PFSK-1 (cell line): Measurements from ENCODE around the gene CAVIN4.

ENCODE experiments used
- FOXP2 ChIP-seq: optimal IDR thresholded peaks from 2 replicates; pipeline ENCODE3; 2011; ENCODE audit warnings: borderline replicate concordance, control low read depth, inconsistent platforms; ENCODE audit not compliant: insufficient read depth; ENCODE audit errors: extremely low read length, extremely low read depth
- POLR2AphosphoS5 ChIP-seq: IDR thresholded peaks from 2 replicates; pipeline ENCODE4 v1.6.1; 2012; ENCODE audit warnings: low read depth, mild to moderate bottlenecking, control low read depth, low read length, moderate library complexity
- REST ChIP-seq, 2 experiments: IDR thresholded peaks; 2 replicates each; pipeline versions ENCODE4 v1.6.1 to v1.8.0; 2011 to 2012; ENCODE audit warnings: low read depth in 2 of 2, low read length in 2 of 2, control low read depth in 1 of 2, inconsistent platforms in 1 of 2, mild to moderate bottlenecking in 1 of 2, moderate library complexity in 1 of 2; ENCODE audit not compliant: insufficient read depth in 1 of 2
- SIN3A ChIP-seq: IDR thresholded peaks from 2 replicates; pipeline ENCODE4 v1.6.1; 2012; ENCODE audit warnings: mild to moderate bottlenecking, low read length, moderate library complexity, borderline replicate concordance; ENCODE audit not compliant: insufficient read depth
- TAF1 ChIP-seq: IDR thresholded peaks from 2 replicates; pipeline ENCODE4 v1.6.1; 2012; ENCODE audit warnings: low read length, control low read depth, borderline replicate concordance; ENCODE audit not compliant: insufficient read depth

Gene CAVIN4

GRCh38 chr9:100601216-100601615, 23.3 kb downstream of the CAVIN4 start:
- TF ChIP-seq REST (IDR thresholded peaks at IDR 0.05; ENCODE audit: insufficient read depth in 1 of 2, low read depth in 2 of 2, low read length in 2 of 2) = no peak
- TF ChIP-seq SIN3A = no peak
- no peak for TF ChIP-seq TAF1
- no peak for TF ChIP-seq POLR2AphosphoS5
- TF ChIP-seq FOXP2 = no peak

GRCh38 chr9:100602342-100602801, 24.5 kb downstream of the CAVIN4 start:
- no peak for TF ChIP-seq FOXP2
- no peak for TF ChIP-seq POLR2AphosphoS5
- no peak for TF ChIP-seq REST (IDR thresholded peaks at IDR 0.05; ENCODE audit: insufficient read depth in 1 of 2, low read depth in 2 of 2, low read length in 2 of 2)
- TF ChIP-seq TAF1 = no peak
- no peak for TF ChIP-seq SIN3A

- no peak for TF ChIP-seq POLR2AphosphoS5
- TF ChIP-seq FOXP2 = no peak
- no peak for TF ChIP-seq TAF1
- no peak for TF ChIP-seq SIN3A
- TF ChIP-seq REST (IDR thresholded peaks at IDR 0.05; ENCODE audit: insufficient read depth in 1 of 2, low read depth in 2 of 2, low read length in 2 of 2) = no peak
Measured at GRCh38 chr9:100605405-100605804, 27.5 kb downstream of the CAVIN4 start.

- TF ChIP-seq SIN3A (no peak), POLR2AphosphoS5 (no peak), REST (IDR thresholded peaks at IDR 0.05; ENCODE audit: insufficient read depth in 1 of 2, low read depth in 2 of 2, low read length in 2 of 2) (no peak), FOXP2 (no peak), TAF1 (no peak)
Measured at GRCh38 chr9:100619194-100619593, 41.3 kb downstream of the CAVIN4 start.

- TF ChIP-seq REST (IDR thresholded peaks at IDR 0.05; ENCODE audit: insufficient read depth in 1 of 2, low read depth in 2 of 2, low read length in 2 of 2) (no peak), TAF1 (no peak), SIN3A (no peak), FOXP2 (no peak), POLR2AphosphoS5 (no peak)
Measured at GRCh38 chr9:100619665-100620064, 41.8 kb downstream of the CAVIN4 start.
